ENCODE results near the gene GLRA1. TPM values are rescaled to one million over a fixed set of nuclear protein-coding genes. Genes with fewer than 3 reads are reported as not detected.

GLRA1 gene
- total RNA-seq, 5 donors from 2014 or later (not counting 1 experiment from before 2014, with no cell fraction given) = not detected

GRCh38 chr5:151958111-151958510 is 33.5 kb upstream of the GLRA1 start:
- no peaks in the 10 kb centered on the region for H3K9me3 Mint-ChIP-seq
- H3K4me1 Mint-ChIP-seq = peaks cover 34 to 62% (median 35%) of the 10 kb centered on the region in 3 donors
- H3K27ac ChIP-seq (ENCODE audit: low read length) = no peak overlapping the region
- no peaks in the 10 kb centered on the region for H3K9me3 ChIP-seq
- H3K4me3 Mint-ChIP-seq = no peak overlapping the region
- no peak overlapping the region for H3K4me3 ChIP-seq (ENCODE audit: control insufficient read depth in 1 of 2, extremely low read depth in 1 of 2, low read length in 1 of 2)
- DNase-seq (no peak), ATAC-seq (replicated peaks in 1 of 4) (no peak)
- CTCF ChIA-PET = no interaction called here
- H3K36me3 ChIP-seq (ENCODE audit: control insufficient read depth in 2 of 2, extremely low read depth in 1 of 2, insufficient read depth in 1 of 2, low read length in 1 of 2) = no peaks in the 10 kb centered on the region
- peak overlapping the region in 1 of 2 donors; percentile 76 for H3K27ac Mint-ChIP-seq
- WGBS (ENCODE audit: insufficient coverage) = 41% methylated on average over 3 of the region's 3 CpGs
- POLR2A ChIA-PET = interaction anchor here in 1 of 2 donors (0.5 kb wide), 1 partner anchor 319 kb away, joined by 4 read pairs; no protein-coding TSS in a partner anchor
- H3K27me3 ChIP-seq (replicated peaks in 1 of 2; ENCODE audit: control insufficient read depth in 2 of 2, extremely low read depth in 1 of 2, insufficient read depth in 2 of 2, low read length in 1 of 2) = peaks cover 0 to 2% of the 10 kb centered on the region in 2 experiments
- no peaks in the 10 kb centered on the region for H3K36me3 Mint-ChIP-seq
- H3K4me1 ChIP-seq (ENCODE audit: control insufficient read depth in 1 of 2, extremely low read depth in 1 of 2, insufficient read depth in 2 of 2, low read length in 2 of 2) = peaks cover 0 to 27% of the 10 kb centered on the region in 2 experiments
- H3K27me3 Mint-ChIP-seq = no peaks in the 10 kb centered on the region

- no peak overlapping the region for H3K4me3 ChIP-seq (ENCODE audit: control insufficient read depth in 1 of 2, extremely low read depth in 1 of 2, low read length in 1 of 2)
- no peaks in the 10 kb centered on the region for H3K9me3 ChIP-seq
- peaks cover 0 to 27% of the 10 kb centered on the region in 2 experiments for H3K4me1 ChIP-seq (ENCODE audit: control insufficient read depth in 1 of 2, extremely low read depth in 1 of 2, insufficient read depth in 2 of 2, low read length in 2 of 2)
- no peaks in the 10 kb centered on the region for H3K36me3 ChIP-seq (ENCODE audit: control insufficient read depth in 2 of 2, extremely low read depth in 1 of 2, insufficient read depth in 1 of 2, low read length in 1 of 2)
- no peak overlapping the region for H3K27ac ChIP-seq (ENCODE audit: low read length)
- Mint-ChIP-seq H3K27me3 (no peaks in the 10 kb centered on the region), H3K27ac (peak overlapping the region; percentile 66 to 85), H3K36me3 (peaks cover 3% of the 10 kb centered on the region), H3K9me3 (no peaks in the 10 kb centered on the region), H3K4me1 (peaks cover 33 to 71% (median 35%) of the 10 kb centered on the region in 3 donors), H3K4me3 (peak overlapping the region in 1 of 3 donors; percentile 49)
- ATAC-seq (replicated peaks in 1 of 4) = peak in 2 of 4 experiments; percentile 42 to 47
- WGBS (ENCODE audit: insufficient coverage) = no CpG with 5 or more reads among the region's 3 CpGs
- ChIA-PET POLR2A (no interaction called here), CTCF (no interaction called here)
- H3K27me3 ChIP-seq (replicated peaks in 1 of 2; ENCODE audit: control insufficient read depth in 2 of 2, extremely low read depth in 1 of 2, insufficient read depth in 2 of 2, low read length in 1 of 2) = peaks cover 0 to 2% of the 10 kb centered on the region in 2 experiments
- DNase-seq = no peak
Measured at GRCh38 chr5:151956725-151957124, 32.1 kb upstream of the GLRA1 start.

- Histone ChIP-seq H3K27ac (ENCODE audit: low read length) (no peak overlapping the region), H3K27me3 (replicated peaks in 1 of 2; ENCODE audit: control insufficient read depth in 2 of 2, extremely low read depth in 1 of 2, insufficient read depth in 2 of 2, low read length in 1 of 2) (peaks cover 2 to 6% of the 10 kb centered on the region in 2 experiments), H3K4me3 (ENCODE audit: control insufficient read depth in 1 of 2, extremely low read depth in 1 of 2, low read length in 1 of 2) (no peak overlapping the region), H3K9me3 (no peaks in the 10 kb centered on the region), H3K36me3 (ENCODE audit: control insufficient read depth in 2 of 2, extremely low read depth in 1 of 2, insufficient read depth in 1 of 2, low read length in 1 of 2) (no peaks in the 10 kb centered on the region), H3K4me1 (ENCODE audit: control insufficient read depth in 1 of 2, extremely low read depth in 1 of 2, insufficient read depth in 2 of 2, low read length in 2 of 2) (peaks cover 0 to 27% of the 10 kb centered on the region in 2 experiments)
- no peaks in the 10 kb centered on the region for H3K9me3 Mint-ChIP-seq
- no CpG with 5 or more reads among the region's 4 CpGs for WGBS (ENCODE audit: insufficient coverage)
- H3K4me3 Mint-ChIP-seq = no peak overlapping the region
- ATAC-seq (replicated peaks in 1 of 4) (no peak), DNase-seq (no peak)
- peaks cover 2 to 7% of the 10 kb centered on the region in 2 donors for H3K27me3 Mint-ChIP-seq
- ChIA-PET POLR2A (interaction anchor here in 1 of 2 donors (0.7 kb wide), 1 partner anchor 9 kb away, joined by 5 read pairs; no protein-coding TSS in a partner anchor), CTCF (no interaction called here)
- H3K4me1 Mint-ChIP-seq = peaks cover 46 to 78% (median 46%) of the 10 kb centered on the region in 3 donors
- H3K36me3 Mint-ChIP-seq = peaks cover 3% of the 10 kb centered on the region
- no peak overlapping the region for H3K27ac Mint-ChIP-seq
Measured at GRCh38 chr5:151954255-151954654, 29.6 kb upstream of the GLRA1 start.

- ATAC-seq (replicated peaks in 1 of 4) = no peak
- H3K4me3 Mint-ChIP-seq = no peak overlapping the region
- H3K27ac Mint-ChIP-seq = no peak overlapping the region
- no peaks in the 10 kb centered on the region for H3K9me3 Mint-ChIP-seq
- Histone ChIP-seq H3K36me3 (ENCODE audit: control insufficient read depth in 2 of 2, extremely low read depth in 1 of 2, insufficient read depth in 1 of 2, low read length in 1 of 2) (no peaks in the 10 kb centered on the region), H3K4me3 (ENCODE audit: control insufficient read depth in 1 of 2, extremely low read depth in 1 of 2, low read length in 1 of 2) (no peak overlapping the region), H3K27ac (ENCODE audit: low read length) (no peak overlapping the region), H3K4me1 (ENCODE audit: control insufficient read depth in 1 of 2, extremely low read depth in 1 of 2, insufficient read depth in 2 of 2, low read length in 2 of 2) (peaks cover 0 to 27% of the 10 kb centered on the region in 2 experiments), H3K27me3 (replicated peaks in 1 of 2; ENCODE audit: control insufficient read depth in 2 of 2, extremely low read depth in 1 of 2, insufficient read depth in 2 of 2, low read length in 1 of 2) (peaks cover 2 to 6% of the 10 kb centered on the region in 2 experiments), H3K9me3 (no peaks in the 10 kb centered on the region)
- ChIA-PET CTCF (no interaction called here), POLR2A (interaction anchor here in 1 of 2 donors (0.7 kb wide), 1 partner anchor 10 kb away, joined by 5 read pairs; no protein-coding TSS in a partner anchor)
- H3K36me3 Mint-ChIP-seq = peaks cover 3% of the 10 kb centered on the region
- 100% methylated on average over 1 of the region's 1 CpG for WGBS (ENCODE audit: insufficient coverage)
- peaks cover 46 to 81% (median 46%) of the 10 kb centered on the region in 3 donors for H3K4me1 Mint-ChIP-seq
- peaks cover 3 to 10% of the 10 kb centered on the region in 2 donors for H3K27me3 Mint-ChIP-seq
- DNase-seq = no peak
Measured at GRCh38 chr5:151953833-151954232, 29.2 kb upstream of the GLRA1 start.

DNA sequence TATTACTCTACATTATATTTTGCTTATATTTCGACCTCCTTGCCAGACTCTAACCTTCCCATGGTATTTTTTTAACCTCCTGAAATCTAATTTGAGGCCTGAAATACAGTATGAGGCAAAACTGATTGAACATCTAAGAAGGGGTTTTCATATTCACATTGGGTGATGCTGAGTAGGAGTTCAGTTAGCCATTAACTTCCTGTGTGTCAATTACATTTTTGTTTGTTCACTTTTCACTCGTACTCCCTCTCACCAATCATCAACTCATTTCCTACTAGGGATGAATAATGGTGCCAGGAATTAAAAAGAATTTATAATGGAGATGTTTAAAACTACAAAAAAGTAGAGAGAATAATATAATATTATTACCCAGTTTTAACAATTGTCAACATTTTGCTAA is 27.6 kb upstream of the GLRA1 start:
- no peak overlapping the region for H3K27ac ChIP-seq (ENCODE audit: low read length)
- POLR2A ChIA-PET = no interaction called here
- ATAC-seq (replicated peaks in 1 of 4) (no peak), DNase-seq (no peak)
- no CpG with 5 or more reads among the region's 2 CpGs for WGBS (ENCODE audit: insufficient coverage)
- Mint-ChIP-seq H3K9me3 (no peaks in the 10 kb centered on the region), H3K4me3 (no peak overlapping the region), H3K27ac (no peak overlapping the region), H3K4me1 (peaks cover 39 to 81% (median 46%) of the 10 kb centered on the region in 3 donors), H3K27me3 (peaks cover 3 to 12% of the 10 kb centered on the region in 2 donors), H3K36me3 (peaks cover 3% of the 10 kb centered on the region)
- H3K27me3 ChIP-seq (replicated peaks in 1 of 2; ENCODE audit: control insufficient read depth in 2 of 2, extremely low read depth in 1 of 2, insufficient read depth in 2 of 2, low read length in 1 of 2) = peaks cover 2 to 9% of the 10 kb centered on the region in 2 experiments
- no peaks in the 10 kb centered on the region for H3K9me3 ChIP-seq
- no peak overlapping the region for H3K4me3 ChIP-seq (ENCODE audit: control insufficient read depth in 1 of 2, extremely low read depth in 1 of 2, low read length in 1 of 2)
- CTCF ChIA-PET = no interaction called here
- H3K4me1 ChIP-seq (ENCODE audit: control insufficient read depth in 1 of 2, extremely low read depth in 1 of 2, insufficient read depth in 2 of 2, low read length in 2 of 2) = peaks cover 0 to 27% of the 10 kb centered on the region in 2 experiments
- no peaks in the 10 kb centered on the region for H3K36me3 ChIP-seq (ENCODE audit: control insufficient read depth in 2 of 2, extremely low read depth in 1 of 2, insufficient read depth in 1 of 2, low read length in 1 of 2)

DNA sequence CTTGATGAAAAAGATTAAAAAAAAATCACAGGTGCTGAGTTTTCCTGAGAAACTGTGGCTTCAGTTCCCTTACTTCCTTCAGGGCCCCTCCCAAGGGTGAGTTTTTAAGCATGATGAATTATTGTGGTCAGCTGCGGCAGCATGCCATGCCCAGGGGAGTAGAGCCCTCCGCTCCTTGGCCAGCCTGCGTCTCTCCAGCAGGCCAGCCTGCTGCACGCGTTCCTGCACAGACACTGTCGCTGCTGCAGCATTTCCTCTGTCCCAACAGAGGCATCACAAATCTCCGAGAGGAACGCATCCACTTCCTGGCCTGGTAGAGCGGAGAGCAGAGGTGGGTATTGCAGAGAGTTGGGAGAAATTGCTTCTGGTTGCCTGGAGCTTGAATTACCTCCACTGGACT is 26.1 kb upstream of the GLRA1 start:
- no peak overlapping the region for H3K27ac ChIP-seq (ENCODE audit: low read length)
- no peak overlapping the region for H3K4me3 ChIP-seq (ENCODE audit: control insufficient read depth in 1 of 2, extremely low read depth in 1 of 2, low read length in 1 of 2)
- H3K9me3 ChIP-seq = no peaks in the 10 kb centered on the region
- peaks cover 2 to 9% of the 10 kb centered on the region in 2 experiments for H3K27me3 ChIP-seq (replicated peaks in 1 of 2; ENCODE audit: control insufficient read depth in 2 of 2, extremely low read depth in 1 of 2, insufficient read depth in 2 of 2, low read length in 1 of 2)
- peaks cover 3% of the 10 kb centered on the region for H3K36me3 Mint-ChIP-seq
- ChIA-PET POLR2A (no interaction called here), CTCF (no interaction called here)
- H3K4me1 ChIP-seq (ENCODE audit: control insufficient read depth in 1 of 2, extremely low read depth in 1 of 2, insufficient read depth in 2 of 2, low read length in 2 of 2) = peaks cover 0 to 15% of the 10 kb centered on the region in 2 experiments
- H3K9me3 Mint-ChIP-seq = no peaks in the 10 kb centered on the region
- no peak overlapping the region for H3K4me3 Mint-ChIP-seq
- no peak overlapping the region for H3K27ac Mint-ChIP-seq
- no peak for ATAC-seq (replicated peaks in 1 of 4)
- no peak for DNase-seq
- H3K4me1 Mint-ChIP-seq = peaks cover 24 to 70% (median 31%) of the 10 kb centered on the region in 3 donors
- no peaks in the 10 kb centered on the region for H3K36me3 ChIP-seq (ENCODE audit: control insufficient read depth in 2 of 2, extremely low read depth in 1 of 2, insufficient read depth in 1 of 2, low read length in 1 of 2)
- WGBS (ENCODE audit: insufficient coverage) = 42% methylated on average over 6 of the region's 9 CpGs
- H3K27me3 Mint-ChIP-seq = peaks cover 3 to 16% of the 10 kb centered on the region in 2 donors
